Kidney capillary endothelial cell (primary cell): Measurements from ENCODE around the gene CRADD.

ENCODE experiments used
- DNase-seq: peaks from one replicate; pipeline ENCODE4 v3.0.0-alpha.2; 2018; ENCODE audit warnings: low spot score

CRADD gene

DNA sequence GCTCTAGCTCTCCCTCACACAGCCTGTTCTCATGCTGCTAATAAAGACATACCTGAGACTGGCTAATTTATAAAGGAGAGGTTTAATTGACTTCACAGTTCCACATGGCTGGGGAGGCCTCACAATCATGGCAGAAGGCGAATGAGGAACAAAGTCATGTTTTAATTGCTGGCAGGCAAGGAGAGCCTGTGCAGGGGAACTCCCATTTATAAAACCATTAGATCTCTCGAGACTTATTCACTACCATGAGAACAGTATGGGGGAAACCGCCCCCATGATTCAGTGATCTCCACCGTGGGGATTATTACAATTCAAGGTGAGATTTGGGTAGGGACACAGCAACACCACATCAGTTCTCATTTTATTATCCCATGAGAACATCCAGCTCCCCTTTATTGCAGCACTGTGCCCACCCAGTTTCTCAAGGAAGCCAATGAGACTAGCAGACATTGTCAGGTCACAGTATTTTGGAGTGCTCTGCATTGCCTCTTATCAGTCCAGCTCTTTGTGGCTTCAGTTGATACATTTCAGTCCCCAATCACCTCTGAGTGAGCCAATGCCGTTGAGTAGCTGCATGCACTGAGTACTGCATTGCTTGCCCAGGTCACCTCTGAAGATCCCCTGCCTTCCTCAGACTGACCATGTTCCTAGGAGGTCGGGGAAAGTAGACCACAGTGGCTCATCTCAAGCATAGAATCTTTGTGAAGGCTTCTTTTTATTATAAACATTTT lies 131.2 kb downstream of the CRADD start:
- DNase-seq: no peak

DNA sequence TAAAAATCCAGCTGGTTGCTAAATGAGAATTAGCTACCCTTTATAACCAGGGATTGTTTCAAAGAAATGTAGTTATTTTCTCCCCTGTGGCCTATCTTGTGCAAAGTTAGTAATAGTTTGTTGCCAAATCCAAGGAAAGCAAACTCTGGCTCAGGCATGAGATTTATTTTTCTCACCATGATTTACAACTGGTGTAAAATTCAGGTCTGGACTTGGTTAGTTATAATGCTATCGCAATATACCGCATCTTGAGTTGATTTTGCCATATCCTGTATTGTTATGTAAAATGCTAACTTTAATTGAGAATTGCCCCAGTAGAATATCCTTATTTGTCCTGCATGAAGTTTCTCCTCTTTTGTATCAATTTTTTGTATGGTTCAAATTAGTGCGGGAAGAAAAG lies 135.5 kb downstream of the CRADD start:
- no peak for DNase-seq

DNA sequence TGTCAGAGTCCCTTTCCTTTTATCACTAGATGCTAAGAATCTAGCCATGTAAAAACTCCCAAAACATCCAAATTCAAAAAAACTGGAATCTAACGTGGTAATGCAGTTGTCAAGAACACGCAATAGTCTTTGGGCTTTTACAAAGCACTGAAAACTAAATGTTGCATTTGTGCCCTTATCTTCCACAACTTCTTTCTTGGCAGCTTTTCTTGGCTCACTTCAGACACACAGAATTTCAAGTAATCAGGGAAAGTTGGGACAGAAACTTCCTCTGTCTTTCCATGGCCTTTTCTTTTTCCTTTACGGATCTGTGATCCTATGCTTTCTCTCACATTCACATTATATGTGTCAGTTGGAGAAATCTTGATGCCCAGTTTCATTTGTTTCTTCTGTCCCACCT lies 136.0 kb downstream of the CRADD start:
- DNase-seq: no peak

DNA sequence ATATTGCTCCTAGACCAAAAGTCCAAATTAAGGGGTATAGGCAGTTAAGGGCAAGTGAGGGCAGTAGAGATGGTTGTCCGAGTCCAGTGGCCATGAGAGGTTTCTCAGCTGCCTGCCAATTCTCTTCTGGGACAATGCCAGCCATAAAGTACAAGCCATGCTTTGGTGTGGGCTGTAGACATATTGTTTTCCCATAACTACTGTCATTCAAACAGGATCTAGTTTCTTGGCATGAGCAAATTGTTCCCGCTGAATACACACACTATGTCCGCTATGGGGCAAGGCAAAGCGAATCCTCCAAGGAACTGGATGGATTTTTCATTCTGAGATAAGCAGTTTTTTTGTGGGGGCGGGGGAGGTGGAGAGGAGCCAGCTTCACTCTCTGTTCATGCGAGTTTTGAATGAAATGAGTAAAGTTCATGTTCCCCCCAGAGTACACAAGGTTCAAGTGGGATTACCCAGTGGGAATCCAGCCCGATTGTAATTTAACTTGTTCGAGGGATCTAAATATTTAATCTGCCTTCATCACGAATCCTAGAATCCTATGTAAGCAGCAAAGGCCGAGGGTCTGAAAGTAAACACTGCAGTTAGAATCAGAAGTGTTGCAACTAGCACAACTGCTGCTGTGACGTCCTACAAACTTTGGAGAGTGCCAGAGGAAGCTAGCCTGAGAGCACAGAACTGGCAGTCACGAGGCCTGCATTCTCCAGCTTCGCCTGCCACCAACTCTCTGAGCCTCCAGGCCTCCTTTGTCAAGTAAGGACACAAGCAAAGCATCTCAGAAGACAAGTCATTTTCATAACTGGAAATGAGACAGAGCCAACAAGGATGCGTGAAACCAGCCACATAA lies 137.0 kb downstream of the CRADD start:
- no peak for DNase-seq

DNA sequence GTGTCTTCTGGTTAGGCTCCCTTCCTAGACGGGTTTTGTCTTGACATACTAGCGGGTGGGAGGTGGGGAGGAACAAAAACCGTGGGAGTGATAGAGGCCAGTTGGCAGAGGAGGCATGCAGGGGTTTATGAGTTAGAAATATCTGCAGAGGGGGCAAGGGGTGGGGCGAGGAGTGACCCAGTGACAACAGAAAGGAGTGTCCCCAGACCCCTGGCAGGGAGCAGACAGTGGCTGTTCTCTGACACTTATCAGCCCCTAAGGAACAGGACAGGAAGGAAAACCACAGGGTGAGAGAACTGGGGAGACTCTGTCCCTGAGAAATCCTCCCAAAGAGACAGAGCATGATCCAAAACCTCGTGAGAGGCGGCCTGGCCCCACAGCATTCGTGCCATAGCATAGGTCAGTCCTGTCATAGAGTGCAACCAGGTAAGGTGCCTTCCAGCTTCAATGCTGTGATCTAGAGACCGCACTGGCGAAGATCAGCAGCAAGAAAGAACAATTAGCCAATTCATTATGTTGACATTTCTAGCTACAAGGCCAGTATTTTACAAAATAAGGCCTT lies 141.4 kb downstream of the CRADD start:
- no peak for DNase-seq

DNA sequence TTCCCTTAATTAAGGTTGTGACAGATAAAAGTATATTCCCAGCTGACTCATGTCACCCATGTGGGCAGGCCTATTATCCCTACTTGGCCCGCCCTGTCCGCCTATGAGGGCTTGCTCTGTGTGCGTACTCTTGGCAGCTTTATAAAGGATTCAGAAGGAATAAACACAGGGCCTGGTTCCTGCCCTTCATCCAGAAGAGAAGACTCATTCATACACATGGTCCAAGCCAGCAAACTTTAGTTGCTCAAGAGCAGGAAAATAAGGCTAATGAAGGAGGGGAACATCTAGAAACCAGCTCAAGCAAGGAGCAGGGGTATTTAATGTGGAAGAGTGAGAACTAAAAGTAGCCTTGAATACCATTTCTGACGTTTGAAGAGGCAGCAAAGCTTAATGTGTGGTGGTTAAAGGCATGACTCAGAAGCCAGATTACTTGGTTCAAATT lies 141.9 kb downstream of the CRADD start:
- no peak for DNase-seq

DNA sequence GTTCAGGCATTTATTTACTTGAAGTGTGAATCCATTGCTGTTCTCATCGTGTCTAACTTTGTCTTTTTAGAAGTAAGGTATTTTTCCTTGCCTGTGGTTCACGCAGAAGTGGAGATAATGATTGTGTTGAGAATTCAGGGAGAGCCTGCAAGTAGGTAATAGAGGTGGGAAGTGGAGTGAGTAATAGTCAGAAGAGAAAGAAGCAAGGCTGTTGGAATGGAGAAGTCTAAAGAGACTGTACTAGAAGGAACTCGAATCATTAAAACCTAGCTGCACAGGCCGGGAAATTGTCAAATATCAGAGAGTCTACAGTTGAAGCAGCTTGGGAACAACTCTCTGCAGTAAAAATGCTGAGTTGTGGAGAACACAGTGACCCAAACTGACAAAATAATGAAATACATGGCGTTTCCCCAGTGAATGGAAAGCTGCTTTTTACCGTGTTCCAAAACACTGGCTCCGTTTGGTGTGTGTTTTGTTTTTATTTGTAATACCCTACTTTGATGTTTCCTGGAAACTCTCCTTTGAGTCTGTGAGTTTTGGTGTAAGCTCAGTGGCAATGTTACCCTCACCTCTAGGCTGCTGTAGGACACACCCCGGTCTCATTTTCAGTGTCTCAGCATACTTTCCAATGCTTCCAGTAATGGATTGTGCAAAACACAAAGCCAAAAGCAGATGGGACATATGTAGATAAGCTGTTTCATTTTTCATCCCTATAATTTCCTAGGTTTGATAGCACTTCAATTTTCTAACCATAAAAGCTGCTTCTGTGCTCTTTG lies 146.6 kb downstream of the CRADD start:
- DNase-seq: no peak

DNA sequence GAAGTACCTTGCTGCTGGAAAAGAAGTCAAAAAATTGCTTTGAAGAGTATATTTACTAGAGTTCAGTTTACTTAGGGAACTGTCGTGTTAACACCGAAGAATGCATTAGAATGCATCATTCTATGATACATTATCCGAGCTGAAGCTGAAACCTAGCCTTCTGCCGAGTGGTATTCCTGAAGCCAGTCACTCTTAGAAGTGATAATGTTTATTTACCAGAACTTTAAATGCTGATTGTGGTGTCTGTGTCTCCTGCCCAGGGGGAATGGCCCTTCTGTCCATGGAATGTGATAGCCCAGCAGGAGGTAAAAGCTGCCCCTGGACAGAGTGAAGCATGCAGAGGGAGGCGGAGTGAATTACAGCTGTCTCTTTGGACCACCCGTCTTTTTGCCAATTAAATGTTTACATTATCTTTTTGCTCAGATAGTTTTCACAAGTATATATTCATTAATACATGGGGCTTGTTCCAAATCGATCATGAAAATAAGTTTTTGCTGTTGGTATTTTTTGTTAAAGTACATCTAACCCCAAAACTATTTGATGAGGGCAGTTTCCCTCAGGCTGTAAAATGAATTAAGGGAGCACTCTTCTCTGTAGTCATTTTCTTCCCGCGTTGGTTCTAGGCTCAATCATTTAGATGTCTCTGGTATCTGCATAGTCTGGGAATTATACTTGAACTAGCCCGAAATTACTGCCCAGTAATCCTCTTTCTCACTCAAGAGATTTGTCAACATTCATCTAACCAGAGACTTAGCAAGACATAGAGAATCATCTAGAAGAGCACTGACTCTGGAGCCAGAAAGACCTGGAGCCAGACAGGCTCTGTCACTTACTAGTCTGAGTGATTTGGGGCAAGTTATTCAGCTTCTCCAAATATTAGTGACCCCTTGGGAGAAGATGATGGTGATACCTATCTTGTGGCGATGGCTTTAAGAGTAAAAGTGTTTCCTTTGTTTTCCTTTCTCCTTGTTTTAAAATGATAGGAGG lies 147.6 kb downstream of the CRADD start:
- no peak for DNase-seq

DNA sequence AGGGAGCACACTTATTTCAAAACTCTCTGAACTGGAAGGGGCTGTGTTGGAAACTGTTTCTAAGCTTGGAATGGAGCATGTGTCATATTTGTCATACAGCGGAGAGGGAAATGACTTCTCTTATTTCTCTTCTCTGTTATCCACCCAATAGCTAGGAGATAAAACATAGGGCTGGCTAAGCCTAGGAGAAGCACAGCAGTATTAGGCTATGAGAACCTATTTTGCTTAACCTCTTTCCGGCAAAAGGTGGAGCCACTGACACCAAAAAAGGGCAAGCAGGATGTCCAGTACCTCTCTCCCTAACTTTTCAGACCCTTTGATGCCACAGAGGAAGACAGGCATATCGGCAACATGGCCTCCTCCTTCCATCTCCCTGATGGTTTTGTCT lies 148.3 kb downstream of the CRADD start:
- DNase-seq: no peak

DNA sequence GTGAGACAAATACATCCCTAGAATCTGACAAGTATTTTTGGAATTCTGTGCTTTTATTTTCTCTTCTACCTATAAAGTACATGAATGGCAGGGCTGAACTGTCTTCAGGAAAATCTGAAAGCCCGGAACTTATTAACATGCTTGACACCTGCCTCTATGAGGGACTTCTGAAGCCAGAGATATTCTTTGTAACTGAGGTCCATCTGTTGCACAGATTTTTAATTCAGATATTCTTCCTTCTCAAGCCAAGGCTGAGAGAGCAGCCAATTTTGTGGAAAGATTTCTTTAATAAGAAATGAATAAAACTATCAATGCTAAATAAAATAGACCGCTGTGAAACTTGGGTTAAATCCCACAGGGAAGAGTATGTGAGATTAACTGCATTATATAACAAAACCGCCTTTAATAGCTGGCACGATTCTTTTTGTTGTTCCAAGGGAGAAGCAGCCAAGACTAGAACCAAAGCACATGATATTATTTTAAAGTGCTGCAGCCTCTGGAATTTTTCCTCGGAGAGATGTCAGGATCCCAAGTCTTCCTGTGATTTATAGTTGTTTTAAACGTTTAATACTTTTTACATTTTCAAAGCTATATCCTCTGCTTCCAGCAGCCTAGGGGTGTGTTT lies 148.9 kb downstream of the CRADD start:
- DNase-seq: no peak

DNA sequence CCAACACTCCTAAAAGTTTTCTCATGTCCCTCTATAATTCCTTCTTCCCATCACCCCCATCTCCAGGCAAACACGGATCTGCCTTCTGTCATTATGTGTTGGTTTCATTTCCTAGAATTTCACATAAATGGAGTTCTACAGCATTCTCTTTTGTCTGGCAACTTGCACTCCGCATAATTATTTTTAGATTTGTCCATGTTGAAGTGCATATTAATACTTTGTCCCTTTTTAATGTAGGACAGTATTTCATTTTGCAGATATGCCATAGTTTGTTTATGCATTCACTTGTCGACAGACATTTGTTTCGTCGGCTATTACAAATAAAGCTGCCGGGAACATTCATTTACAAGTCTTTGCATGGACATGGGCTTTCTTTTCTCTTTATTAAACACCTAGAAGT lies 150.0 kb downstream of the CRADD start:
- no peak for DNase-seq

DNA sequence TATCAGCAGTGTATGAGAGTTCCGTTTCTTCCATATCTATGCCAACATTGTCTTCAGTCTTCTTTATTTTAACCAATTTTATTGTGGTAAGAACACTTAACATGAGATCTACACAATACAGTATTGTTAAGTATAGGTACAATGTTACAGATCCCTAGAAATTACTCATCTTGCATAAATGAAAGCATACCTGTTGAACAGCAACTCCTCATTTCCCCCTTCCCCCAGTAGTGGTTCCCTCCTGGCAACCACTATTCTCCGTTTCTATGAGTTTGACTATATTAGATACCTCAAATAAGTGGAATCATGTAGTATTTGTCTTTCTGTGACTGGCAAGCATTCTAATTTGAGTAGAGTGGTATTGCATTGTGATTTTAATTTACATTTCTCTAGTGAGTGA lies 150.5 kb downstream of the CRADD start:
- DNase-seq: no peak

DNA sequence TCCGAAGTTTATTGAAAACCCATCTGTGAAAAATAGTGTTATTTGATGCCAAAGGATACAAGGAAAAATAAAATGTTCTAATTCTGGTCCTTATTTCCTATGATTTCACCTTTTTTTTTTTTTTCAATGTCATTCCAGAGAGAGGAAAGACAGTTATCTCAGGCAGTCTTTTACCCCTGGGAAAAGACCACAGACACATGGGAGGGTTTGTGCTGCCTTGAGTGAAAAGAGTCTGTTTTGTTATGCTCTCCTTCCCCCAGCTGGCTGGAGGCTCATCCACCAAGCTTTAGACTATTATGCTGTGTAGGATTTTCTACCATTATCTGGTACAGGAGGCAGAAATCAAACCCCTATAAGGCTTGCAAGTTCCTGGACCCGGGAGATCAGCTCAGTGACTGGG lies 151.8 kb downstream of the CRADD start:
- no peak for DNase-seq

DNA sequence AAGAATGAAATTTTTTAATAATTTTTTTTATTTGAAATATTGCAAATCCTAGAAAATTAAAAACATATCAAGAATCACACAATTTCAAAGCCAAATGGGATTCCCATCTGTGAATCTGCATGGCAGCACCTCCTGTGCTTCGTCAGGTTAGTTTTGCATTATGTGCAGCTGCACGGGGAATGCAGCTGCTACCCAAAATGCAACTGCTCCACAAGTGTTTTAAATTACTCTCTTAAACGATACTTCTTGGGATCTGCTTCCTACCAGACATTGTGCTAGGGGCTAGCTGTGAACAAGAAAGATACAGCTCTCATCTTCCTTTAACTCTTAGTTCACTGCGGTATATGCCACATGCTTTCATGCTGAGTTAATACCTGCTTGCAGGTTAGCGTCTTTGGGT lies 154.2 kb downstream of the CRADD start:
- no peak for DNase-seq

DNA sequence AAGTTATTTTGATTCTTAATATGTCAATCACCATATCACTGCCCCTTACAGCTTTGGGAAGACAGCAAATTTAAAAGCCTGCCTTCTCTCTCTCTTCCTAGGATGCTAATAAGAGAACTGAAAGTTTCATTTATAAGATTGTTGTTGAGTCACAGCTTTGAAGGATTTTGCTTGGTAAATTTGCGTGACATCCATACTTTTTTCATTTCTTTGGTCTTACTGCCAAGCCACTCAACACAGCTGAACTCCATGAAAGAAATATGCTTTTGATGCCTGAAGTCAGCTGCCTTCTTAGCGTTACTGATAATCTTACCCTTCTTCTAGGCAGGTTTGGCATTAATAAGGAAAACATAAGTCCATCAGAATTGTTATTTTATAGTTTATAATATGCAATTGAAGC lies 155.0 kb downstream of the CRADD start:
- DNase-seq: no peak

DNA sequence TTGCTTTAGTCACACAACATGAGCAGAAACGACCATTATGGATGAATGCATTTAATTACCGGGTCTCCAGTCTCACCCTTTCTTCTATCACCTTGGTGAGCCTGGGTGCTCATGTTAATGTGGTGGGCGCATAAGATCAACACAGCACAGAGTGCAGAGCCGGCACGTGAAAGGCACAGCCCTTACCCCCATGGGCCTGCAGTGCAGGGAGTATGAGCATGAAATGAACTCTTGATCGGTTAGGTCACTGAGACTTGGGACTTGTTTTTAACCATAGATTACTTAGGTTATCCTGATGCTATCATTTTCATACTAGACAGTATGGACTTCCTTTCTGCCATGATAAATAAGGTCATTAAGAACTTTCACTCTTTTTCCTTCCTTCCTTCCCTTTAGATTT lies 156.8 kb downstream of the CRADD start:
- DNase-seq: no peak

DNA sequence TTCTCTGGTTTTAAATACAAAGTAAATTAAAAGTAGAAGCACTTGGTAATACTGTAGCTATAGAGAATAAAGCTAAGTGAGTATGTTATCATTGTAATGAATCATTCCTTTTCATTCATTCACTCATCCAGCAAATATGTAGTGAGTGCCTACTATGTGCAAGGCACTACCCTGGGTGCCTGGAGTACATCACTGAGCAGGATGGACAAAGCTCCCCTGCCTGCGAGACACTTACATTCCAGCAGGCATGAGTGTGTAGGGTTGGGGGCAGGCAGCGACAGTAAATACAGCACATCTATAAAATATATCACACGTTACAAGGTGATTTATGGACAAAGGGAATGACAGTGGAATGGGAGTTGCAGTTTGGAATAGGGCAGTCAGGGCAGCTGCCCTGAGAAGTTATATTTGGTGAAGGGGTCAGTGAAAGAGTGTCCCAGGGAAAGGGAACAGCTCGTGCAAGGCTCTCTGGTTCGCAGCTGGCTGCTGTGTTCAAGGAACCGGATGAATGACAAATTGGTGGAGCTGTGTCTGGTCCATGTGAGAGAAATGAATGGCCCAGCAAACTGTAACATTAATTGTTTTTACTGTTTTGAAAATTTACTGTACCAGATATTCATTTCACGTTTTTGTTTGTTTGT lies 159.6 kb downstream of the CRADD start:
- no peak for DNase-seq

DNA sequence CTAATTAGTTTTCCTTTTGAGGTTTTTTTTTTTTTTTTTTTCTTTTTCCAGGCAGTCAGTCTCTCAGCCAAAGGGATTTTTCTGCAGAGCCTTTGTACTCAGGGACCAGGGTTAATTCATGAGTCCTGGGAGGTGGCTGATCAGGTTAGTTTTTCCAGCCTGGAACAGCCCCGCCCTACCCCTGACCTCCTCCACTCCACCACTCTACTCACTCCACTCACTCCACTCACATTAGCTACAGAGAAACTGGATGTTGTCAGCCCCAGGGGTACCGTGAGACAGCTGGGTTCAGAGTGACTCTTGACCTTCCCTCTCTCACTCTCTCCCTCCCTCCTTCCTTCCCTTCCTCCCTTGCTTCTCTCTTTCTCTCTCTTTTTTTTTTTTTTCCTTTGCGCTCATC lies 161.0 kb downstream of the CRADD start:
- DNase-seq: no peak

DNA sequence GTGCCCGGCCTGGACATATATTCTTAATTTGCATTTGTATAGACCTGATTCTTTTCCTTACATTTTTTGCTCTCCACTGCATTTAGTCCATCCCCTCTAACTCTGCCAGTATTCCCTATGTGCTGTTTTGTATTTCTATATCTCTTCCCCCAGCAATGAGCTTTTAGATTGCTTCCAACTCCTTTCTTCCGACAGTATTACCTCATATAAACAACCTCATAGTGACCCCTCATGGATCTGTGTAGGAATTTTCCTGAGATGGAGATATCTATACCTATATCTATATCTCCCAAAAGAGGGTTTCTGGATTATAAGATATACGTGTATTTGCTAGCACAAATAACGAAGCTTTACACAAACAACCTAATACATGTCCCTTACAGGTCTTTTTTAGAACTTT lies 161.9 kb downstream of the CRADD start:
- DNase-seq: no peak

DNA sequence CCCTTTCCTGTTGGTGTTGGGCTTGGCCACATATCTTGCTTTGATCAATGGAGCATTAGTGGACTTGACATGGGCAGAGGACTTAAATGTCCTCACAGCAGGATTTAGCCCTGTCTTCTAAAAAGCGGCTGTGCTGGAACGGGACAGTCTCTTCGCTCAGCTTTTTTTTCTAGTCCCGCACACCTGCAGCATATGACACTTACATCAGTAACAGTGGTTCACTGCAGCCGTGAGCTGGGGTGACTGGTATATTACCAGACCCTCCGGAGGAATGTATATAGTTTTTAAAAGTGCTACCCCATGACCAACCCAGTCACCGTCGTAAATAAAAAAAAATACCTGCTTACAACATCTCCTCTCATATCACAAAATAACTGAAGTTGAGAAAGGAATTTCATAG lies 164.5 kb downstream of the CRADD start:
- no peak for DNase-seq
